GM12801 (cell line): ENCODE data around the gene S100A10.

ENCODE experiments used
- CTCF ChIP-seq: IDR thresholded peaks from one replicate; pipeline ENCODE4 v1.5.1; 2011; ENCODE audit warnings: control low read depth; ENCODE audit not compliant: insufficient read length; ENCODE audit errors: extremely low read depth

The S100A10 gene

GRCh38 chr1:151945725-151946722 lies 47.6 kb downstream of the S100A10 start:
- TF ChIP-seq CTCF, result no peak

GRCh38 chr1:151944857-151945575 lies 48.6 kb downstream of the S100A10 start:
- TF ChIP-seq CTCF, result no peak

GRCh38 chr1:151944126-151944856 lies 49.4 kb downstream of the S100A10 start:
- no peak for TF ChIP-seq CTCF

DNA sequence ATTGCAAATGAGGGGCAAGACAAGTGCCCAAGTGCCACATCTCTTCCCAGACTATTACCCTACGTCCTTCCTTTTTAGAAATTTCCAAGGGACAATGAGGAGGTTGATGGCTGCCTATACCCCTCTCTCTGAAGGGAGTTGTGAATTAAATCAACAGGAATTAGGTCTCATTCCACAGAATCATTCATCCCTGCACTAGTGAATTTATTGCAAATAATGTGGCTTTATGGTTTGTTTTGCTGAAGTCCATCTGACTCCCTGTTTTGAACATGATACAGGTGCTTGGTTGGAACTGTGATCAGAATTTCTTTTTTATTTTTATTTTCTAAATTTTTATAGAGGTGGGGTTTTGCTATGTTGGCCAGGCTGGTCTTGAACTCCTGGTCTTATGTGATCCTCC lies 50.1 kb downstream of the S100A10 start:
- TF ChIP-seq CTCF, result no peak

DNA sequence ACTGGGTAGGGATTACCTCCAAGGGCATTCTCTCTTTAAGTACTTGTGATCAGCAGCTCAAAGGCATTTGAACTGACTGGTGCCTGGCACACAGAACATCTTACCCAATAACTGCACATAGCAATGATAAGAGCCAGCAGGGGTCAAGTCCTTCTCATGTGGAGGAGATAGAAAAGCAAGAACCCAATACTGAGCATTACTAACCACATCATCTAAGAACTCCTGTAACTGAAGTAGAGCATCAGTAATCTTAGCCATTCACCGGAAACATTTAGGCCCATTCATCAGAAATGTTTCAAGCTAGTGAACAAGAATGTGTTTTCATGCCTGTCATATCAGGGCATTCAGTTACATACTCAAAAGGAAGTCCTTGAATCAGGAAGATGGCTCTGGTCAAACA lies 50.8 kb downstream of the S100A10 start:
- TF ChIP-seq CTCF, result no peak

- TF ChIP-seq CTCF, result no peak
These were observed 53.1 kb downstream of the S100A10 start for GRCh38 chr1:151940541-151940940.

DNA sequence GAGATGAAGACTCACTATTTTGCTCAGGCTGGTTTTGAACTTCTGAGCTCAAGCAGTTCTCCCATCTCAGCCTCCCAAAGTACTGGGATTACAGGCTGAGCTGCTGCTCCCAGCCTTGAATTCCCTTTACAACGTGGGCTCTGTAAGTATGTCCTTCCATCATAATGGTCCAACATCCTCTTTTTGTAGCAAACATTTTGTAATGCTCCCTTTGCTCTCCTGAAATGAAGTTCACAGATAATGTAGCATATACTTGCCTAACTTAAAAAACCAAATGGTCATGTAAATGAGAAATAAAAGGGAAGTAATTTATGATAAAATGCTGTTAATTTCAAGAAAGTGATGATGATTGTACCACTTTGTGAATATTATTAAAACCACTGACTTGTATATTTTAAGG lies 53.9 kb downstream of the S100A10 start:
- TF ChIP-seq CTCF, result no peak
